Measurements from ENCODE around the gene MTX1.
"Not testable (repeated sequence)": the region's sequence is repeated elsewhere in the genome, so short reads cannot be mapped to it uniquely, and the experiment has no call there.

MTX1 gene

DNA sequence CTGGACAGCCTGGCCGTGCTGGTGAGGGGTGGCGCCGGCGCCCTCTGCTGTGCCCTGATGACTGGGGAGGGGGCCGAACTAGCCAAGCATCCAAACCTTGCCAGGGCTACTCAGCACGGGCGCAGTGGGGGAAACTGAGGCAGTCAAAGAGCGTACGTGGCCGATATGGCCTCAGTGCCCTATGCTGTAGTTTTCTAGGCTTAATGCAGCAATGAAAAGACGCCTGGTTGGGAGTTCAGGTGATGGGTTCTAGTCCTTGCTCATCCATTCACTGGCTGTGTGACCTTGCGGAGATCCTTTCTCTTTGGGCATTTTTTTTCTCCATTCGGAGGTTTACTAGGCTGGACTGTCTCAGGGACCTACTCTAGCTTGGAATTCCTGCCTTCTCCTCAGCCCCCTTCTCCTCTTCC is 822 bp downstream of the MTX1 start:
- no peak for DNase-seq

DNA sequence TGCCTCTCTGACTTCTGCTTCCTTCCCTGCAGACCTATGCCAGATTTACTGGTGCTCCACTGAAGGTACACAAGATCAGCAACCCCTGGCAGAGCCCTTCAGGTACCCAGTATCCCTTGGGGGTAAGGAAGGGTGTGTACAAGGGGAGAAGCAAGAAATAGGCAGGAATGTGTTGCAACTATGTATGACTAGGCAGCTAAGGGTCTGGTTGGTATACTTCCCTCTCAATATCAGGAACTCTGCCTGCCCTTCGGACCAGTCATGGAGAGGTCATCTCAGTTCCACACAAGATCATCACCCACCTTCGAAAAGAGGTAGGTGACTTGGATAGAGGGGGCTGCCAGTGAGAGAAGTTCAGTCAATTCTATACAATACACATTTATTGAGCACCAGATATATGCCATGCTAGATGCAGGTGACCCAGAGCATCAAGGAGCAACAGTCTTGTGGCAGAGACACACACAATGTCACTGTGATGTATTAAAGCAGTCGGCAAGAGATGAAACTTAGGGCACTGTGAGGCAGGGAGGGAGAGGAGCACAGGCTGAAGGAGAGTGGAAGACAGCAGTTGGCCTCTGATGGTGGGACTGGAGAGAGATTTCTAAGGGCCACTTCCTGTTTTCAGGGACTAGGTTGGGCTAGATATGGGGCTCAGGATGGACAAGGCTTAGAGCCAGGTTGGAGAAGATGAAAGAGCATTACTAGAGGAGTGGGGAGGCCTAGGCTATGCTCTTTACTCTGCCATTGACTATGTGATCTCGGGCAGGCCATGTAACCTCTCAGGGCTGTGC is 2.0 kb downstream of the MTX1 start:
- no peak for DNase-seq

DNA sequence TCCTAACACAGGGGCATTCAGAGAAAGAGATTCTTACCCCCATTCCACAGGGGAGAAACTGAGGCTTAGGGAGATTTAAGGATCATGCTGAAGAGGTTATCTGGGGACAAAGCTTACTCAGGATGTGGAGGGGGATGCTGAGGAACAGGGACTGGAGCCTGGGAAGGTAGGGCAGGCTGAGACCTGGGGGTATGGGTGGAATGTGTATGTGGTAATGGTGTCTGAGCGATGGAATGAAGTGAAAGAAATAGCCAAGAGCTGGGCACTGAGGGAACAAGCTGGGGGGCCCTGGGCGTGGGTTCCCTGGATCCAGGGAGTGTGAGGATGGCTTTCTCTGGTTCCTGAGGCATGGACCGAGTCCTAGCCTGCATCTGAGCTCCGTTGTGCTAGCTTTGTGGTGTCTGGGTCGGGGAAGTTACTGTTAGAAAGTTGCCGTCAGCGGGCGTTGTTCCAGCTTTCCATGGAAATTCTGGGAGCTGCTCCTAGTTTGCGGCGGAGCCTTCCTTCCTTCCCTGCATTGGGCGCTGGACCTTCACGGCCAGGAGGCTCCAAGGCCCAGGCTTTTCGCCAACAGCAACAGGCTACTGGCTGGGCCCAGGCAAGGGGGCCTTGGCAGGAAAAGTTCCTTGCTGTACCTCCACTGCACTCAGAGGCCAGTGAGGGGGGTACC is 3.0 kb downstream of the MTX1 start:
- DNase-seq, result not testable (repeated sequence)

DNA sequence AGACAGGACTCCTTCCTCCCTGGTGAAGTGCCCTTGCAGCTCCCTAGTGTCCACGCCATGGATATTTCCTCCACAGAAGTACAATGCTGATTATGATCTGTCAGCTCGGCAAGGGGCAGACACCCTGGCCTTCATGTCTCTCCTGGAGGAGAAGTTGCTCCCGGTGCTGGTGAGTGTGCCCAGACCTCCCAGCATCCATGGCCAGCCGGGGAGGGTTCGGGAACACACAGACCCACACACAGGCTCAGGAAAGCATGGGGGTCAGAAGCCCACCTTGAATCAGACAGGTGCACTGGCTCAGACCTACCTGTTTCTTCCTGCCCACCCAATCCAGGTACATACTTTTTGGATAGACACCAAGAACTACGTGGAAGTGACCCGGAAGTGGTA is 3.6 kb downstream of the MTX1 start:
- DNase-seq, result not testable (repeated sequence)

DNA sequence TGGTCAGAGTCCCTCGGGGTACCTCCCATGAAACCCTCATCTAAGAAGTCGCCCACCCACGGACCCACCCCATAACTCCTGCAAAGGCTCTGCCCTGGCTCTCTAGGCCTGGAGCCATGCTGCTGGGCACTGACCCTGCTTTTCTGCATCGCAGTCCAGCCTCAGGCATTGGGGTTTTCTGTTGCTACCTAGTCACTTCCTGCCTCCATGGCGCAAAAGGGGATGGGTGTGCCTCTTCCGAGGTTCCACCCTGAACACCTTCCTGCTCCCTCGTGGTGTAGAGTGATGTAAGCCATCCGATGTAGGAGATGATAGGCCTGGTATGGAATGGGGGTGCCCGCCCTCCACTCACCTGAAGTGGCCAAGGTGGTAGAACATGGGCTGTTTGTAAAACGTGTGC is 6.2 kb downstream of the MTX1 start:
- DNase-seq, result not testable (repeated sequence)

DNA sequence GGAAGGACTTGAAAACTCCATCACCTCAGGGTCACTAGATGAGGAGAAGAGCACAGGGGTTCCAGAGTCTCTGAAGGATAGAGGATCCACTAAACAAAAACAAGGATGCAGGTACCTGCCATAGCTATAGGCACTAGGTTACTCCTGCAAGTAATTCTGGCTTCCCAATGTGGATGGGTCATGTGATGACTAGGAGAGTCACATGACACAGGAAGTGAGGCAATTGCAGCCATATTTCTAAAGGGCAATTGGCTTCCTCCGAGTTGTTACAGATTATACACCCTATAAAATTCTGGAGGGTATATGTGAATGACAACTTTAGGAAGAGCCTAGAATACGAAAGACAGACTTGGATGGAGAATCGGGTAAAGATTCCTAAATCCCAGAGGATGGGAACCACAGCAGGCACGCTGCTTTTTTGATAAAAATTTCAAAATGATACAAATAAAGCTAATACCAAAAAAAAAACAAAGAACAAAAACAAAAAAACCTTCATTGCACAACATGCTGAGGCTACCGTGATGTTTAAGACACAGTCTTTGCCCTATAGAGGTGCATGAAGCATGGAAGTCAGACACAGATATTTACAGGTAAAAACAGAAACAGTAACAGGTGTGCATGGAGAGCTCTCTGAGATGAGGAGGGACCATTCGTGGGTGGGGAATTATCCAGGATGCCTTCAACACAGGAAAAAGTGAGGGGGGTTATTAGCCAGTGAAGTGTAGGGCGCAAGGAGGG is 10.5 kb downstream of the MTX1 start:
- DNase-seq, result peak; percentile 6

DNA sequence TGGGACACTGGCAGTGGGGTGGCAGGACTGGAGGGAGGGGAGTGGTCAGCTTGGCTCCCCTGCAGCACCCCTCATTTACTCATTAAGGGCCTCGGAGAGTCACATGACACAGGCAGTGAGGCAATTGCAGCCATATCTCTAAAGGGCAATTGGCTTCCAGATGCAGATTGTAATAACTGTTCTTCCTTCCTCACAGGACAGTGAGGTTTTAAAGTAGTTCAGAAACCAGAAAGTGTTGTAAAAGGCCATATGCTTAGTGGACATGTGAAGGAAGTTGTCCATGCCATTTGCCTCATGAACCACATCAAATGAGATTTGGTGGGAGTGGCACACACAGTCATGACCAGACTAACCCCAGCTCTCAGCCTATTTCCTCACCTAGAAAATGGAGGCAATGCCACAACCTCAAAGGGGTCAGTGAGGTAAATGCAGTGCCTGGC is 11.1 kb downstream of the MTX1 start:
- DNase-seq, result no peak

DNA sequence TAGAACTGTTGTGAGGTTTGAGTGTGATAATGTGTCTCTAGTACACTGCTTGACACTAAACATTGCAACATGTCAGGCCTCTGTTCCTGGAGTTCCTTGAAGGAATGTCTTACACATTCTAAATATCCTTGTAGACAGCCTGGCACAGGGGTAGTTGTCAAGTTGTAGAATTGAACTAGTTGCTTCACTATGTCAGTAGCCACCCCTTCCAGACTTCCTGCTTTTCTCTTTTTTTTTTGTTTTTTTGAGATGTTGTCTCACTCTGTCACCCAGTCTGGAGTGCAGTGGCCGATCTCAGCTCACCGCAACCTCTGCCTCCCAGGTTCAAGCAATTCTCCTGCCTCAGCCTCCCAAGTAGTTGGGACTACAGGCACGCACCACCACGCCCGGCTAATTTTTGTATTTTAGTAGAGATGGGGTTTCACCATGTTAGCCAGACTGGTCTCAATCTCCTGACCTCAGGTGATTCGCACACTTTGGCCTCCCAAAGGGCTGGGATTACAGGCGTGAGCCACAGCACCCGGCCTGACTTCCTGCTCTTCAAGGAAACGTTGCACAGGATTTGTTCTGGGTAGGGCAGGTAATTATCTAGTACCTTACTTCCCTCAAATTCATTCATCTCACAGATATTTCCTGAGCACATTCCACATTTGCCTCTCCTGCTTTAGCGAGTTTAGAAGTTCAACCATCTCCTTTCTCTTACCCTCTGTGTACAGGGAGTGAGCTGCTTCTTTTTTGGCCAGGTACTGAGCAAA is 11.9 kb downstream of the MTX1 start:
- DNase-seq, result not testable (repeated sequence)

DNA sequence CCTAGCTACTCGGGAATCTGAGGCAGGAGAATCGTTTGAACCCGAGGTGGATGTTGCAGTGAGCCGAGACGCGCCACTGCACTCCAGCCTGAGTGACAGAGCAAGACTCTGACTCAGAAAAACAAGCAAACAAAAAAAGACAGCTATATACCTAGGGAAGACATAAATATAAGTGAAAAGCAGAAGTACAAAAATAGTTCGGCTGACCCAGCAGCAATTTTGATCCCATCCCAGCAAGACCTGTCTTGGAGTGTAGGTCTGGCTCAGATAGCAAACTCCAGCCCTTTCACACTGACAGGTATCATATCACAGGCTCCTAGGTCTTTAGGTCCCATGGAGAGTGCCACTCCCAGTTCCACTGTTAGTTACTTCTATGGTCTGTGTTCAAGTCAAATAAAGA is 14.6 kb downstream of the MTX1 start:
- no peak for DNase-seq

DNA sequence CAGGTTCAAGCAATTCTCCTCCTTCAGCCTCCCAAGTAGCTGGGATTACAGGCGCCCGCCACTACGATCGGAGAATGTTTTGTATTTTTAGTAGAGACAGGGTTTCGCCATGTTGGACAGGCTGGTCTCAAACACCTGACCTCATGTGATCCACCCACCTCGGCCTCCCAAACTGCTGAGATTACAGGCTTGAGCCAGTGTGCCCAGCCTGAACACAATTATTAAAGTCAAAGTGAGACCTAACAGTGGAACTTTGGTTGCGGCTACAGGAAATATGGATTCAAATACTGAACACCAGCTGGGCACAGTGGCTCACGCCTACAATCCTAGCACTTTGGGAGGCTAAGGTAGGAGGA is 16.9 kb downstream of the MTX1 start:
- DNase-seq, result not testable (repeated sequence)

DNA sequence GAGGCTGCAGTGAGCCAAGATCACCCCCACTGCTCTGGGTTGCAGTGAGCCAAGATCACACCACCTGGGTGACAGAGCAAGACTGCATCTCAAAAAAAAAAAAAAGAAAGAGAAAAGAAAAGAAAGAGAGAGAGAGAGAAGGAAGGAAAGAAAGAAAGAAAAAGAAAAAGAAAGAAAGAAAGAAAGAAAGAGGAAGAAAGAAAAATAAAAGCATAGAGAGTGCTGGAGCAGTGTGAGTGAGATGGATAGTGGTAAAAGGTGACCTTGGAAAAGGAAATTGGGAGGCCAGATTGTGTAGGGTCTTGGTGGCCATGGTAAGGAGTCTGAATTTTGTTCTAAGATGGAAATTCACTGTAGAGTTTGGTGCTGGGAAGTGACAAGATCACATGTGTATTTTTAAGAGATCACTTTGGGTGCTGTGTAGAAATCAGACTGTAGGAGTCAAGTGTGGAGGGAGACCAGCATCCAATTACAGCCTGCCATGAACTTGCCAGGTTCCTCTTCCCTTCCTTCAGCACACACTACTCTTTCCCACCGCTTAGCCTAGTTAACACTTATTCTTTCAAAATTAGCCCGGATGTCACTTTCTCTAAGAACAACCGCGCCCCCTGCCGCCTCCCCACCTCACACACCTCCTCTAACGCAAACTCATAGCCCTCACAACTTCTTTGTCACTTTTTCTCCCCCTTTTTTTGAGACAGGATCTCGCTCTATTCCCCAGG is 17.9 kb downstream of the MTX1 start:
- DNase-seq, result peak; percentile 84

DNA sequence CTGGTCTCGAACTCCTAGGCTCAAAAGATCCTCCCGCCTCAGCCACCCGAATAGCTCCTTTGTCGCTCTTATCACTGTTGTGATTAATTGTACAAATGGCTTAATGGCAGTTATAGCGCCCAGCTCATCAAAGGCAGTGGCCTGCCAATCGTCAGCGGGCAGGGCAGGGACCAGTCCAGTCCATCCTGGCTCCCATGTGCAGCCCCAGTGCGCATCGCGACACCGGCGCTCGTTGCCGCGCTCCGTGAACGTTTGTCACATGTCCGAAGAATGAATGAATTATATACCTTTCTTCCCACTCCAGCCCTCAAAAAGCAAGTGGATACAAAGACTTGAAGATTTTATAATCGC is 18.4 kb downstream of the MTX1 start:
- DNase-seq, result peak; percentile 54

DNA sequence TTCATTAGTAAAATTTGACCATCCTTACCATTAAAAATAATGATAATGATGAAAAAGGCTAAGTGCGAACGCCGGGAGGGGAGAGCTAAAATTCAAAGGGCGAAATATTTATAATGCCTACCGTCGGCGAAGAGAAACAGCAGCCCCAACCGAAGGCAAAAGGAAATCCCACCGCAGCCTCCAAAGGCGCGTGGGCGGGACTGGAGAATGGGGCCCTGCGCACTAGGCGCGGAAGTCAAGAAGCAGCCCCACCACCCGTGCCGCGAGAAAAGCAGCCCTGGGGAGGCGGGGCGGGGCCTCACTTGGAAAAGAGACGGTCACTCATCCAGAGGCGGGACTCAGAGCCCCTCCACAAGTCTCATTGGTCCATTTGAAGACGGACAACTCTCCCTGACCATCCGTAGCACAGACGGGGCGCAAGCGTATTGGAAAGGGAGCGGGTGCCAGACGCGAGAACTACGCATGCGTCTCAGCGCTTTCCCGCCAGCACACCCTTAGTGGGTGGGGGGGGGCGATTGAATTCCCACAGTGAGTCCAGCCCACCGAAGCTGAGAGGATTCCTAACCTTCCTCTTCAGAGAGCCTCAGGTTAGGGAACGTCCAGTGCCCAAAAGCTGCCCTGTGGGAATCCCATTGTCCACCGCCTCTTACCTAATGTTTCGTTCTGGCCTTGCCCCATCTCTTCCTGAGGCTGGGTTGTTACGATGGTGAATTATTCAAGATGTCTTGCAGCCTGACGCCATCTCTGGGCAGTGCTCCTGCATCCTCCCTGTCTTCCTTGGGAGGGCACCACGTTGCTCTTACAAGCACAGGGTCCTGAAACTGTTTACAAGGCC is 19.0 kb downstream of the MTX1 start:
- peak; percentile 99 for DNase-seq

DNA sequence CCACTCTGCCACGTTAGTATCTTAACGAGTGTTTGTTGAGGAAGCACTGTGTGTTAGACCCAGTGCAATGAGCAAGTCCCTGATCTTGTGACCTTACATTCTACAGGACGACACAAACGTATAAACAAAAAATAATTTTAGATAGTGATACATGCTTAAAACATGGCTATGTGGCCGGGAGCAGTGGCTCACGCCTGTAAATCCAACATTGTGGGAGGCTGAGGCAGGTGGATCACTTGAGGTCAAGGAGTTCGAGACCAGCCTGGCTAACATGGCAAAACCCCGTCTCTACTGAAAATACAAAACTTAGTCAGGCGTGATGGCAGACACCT is 19.6 kb downstream of the MTX1 start:
- DNase-seq, result no peak

DNA sequence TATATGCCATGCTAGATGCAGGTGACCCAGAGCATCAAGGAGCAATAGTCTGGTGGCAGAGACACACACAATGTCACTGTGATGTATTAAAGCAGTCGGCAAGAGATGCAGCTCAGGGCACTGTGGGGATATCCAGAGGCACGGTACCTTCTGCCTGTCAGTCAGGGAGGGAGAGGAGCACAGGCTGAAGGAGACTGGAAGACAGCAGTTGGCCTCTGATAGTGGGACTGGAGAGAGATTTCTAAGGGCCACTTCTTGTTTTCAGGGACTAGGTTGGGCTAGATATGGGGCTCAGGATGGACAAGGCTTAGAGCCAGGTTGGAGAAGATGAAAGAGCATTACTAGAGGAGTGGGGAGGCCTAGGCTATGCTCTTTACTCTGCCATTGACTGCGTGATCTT is 22.8 kb downstream of the MTX1 start:
- DNase-seq, result not testable (repeated sequence)

DNA sequence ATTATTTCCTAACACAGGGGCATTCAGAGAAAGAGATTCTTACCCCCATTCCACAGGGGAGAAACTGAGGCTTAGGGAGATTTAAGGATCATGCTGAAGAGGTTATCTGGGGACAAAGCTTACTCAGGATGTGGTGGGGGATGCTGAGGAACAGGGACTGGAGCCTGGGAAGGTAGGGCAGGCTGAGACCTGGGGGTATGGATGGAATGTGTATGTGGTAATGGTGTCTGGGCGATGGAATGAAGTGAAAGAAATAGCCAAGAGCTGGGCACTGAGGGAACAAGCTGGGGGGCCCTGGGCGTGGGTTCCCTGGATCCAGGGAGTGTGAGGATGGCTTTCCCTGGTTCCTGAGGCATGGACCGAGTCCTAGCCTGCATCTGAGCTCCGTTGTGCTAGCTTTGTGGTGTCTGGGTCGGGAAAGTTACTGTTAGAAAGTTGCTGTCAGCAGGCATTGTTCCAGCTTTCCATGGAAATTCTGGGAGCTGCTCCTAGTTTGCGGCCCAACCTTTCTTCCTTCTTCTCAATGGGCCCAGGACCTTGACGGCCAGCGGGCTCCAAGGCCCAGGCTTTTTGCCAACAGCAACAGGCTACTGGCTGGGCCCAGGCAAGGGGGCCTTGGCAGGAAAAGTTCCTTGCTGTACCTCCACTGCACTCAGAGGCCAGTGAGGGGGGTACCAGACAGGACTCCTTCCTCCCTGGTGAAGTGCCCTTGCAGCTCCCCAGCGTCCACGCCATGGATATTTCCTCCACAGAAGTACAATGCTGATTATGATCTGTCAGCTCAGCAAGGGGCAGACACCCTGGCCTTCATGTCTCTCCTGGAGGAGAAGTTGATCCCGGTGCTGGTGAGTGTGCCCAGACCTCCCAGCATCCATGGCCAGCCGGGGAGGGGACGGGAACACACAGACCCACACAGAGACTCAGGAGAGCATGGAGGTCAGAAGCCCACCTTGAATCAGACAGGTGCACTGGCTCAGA is 23.8 kb downstream of the MTX1 start:
- not testable (repeated sequence) for DNase-seq

DNA sequence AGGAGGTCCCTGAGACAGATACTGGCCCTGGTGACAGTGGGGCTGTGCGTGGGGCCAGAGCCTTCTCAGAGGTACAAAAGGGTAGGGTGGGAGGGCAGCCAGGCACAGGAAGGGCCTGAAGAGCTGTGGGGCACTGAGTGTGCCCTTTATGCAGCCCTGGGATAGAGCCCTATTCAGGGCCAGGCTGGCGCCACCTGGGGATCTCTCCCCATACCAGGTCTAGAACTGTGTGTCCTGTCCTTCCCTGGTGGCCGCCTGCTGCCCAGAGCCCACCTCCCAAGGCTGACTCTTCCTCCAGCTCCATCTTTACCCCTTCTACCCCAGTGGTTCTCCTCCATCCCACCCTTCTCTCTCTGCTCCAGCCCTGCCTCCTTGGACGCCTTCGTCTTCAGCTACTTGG is 25.0 kb downstream of the MTX1 start:
- not testable (repeated sequence) for DNase-seq

DNA sequence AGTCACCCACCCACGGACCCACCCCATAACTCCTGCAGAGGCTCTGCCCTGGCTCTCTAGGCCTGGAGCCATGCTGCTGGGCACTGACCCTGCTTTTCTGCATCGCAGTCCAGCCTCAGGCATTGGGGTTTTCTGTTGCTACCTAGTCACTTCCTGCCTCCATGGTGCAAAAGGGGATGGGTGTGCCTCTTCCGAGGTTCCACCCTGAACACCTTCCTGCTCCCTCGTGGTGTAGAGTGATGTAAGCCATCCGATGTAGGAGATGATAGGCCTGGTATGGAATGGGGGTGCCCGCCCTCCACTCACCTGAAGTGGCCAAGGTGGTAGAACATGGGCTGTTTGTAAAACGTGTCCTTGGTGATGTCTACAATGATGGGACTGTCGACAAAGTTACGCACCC is 26.9 kb downstream of the MTX1 start:
- not testable (repeated sequence) for DNase-seq

DNA sequence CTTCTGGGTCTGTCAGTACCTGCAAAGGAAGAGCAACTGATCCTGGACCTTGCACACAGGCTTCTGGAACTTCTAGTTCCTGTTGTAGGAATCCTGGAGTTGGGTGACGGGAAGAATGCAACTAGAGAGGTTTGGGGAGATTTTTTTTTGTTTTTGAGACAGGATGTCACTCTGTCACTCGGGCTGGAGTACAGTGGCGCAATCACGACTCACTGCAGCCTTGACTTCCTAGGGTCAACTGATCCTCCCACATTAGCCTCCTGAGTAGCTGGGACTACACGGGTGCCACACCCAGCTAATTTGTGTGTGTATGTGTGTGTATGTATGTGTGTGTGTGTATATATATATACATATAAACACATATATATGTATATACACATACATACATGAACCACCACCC is 28.0 kb downstream of the MTX1 start:
- no peak for DNase-seq

DNA sequence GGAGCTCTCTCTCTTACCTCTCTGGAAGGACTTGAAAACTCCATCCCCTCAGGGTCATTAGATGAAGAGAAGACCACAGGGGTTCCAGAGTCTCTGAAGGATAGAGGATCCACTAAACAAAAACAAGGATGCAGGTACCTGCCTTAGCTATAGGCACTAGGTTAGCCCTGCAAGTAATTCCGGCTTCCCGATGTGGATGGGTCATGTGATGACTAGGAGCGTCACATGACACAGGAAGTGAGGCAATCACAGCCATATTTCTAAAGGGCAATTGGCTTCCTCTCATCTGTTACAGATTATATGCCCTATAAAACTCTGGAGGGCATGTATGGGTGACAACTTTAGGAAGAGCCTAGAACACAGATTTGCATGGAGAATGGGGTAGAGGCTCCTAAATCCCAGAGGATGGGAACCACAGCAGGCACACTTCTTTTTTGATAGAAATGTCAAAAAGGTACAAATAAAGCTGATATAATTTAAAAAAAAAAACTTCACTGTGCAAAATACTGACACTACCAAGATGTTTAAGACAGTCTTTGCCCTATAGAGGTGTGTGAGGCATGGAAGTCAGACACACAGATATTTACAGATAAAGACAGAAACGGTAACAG is 32.7 kb downstream of the MTX1 start:
- DNase-seq, result peak; percentile 66

Measured in COR-L47 (cell line).